ENCODE data around the gene HAND2.

GRCh38 chr4:173492315-173492714, 37.7 kb downstream of the HAND2 start:
- TF ChIP-seq CTCF (IDR thresholded peaks at IDR 0.05; ENCODE audit: insufficient read depth, low read length, poor library complexity, severe bottlenecking) (no peak), EZH2phosphoT487 (conservative IDR thresholded peaks at IDR 0.05; ENCODE audit: low read length) (no peak)

Data from SU-DHL-6 (cell line).